ENCODE data around the gene CCDC85C. TPM values are rescaled to one million over a fixed set of nuclear protein-coding genes. Genes with fewer than 3 reads are reported as not detected.

CCDC85C gene
- total RNA-seq, 1 experiment from 2014 or later = 42.3 TPM

DNA sequence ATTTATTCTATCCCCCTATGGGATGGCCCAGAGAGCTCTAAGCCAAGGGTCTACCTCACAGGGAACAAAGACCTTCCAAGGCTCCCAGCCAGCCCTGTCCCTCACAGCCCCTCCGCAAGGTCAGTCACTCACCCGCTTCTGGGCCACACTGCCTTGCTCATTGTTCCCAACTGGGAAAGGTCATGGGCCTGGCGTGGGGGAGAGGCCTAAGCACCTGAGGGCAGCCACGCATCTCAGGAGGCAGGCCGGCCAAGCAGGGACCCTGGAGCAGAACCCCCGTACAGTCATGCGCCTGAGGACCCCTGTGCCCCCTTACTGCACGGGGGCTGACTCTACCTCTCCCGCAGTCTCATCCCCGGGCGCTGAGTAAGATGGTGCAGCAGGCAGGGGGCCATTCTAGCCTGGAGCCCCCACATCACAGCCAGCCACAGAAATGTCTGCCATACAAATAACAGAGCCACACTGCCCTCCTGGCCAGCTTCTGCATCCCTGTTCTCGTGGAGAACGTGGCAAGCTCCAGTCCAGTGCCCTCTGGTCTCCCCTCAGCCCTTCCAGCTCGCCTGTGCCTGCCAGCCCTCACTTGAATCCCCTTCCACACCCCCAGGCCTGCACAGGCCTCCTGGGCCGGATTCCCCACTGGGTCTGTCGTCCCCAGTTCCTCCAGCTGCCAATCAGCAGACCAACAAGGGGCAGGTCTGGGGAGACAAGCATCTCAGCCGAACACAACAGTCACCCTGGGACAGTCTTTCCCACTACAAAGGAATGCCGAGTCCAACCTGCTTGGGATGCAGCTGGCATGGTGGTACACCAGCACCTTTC lies 16.3 kb downstream of the CCDC85C start:
- Histone ChIP-seq H3K4me1 (ENCODE audit: control insufficient read depth in 1 of 2, insufficient read depth in 2 of 2, low read length in 2 of 2) (peaks cover 2 to 25% of the 10 kb centered on the region in 2 experiments; a peak in 3 of 4 replicates), H3K36me3 (ENCODE audit: control insufficient read depth in 1 of 2, insufficient read depth in 2 of 2, low read length in 2 of 2) (no peaks in the 10 kb centered on the region), H3K9me3 (ENCODE audit: control insufficient read depth in 1 of 2, insufficient read depth in 1 of 2, low read depth in 1 of 2, low read length in 2 of 2) (no peaks in the 10 kb centered on the region), H4K20me1 (ENCODE audit: insufficient read depth) (no peaks in the 10 kb centered on the region), H3K9ac (ENCODE audit: low read length) (no peak overlapping the region), H3K27ac (ENCODE audit: low read depth, low read length) (no peak overlapping the region), H3K4me3 (replicated peaks in 1 of 2; ENCODE audit: low read depth in 1 of 2, low read length in 2 of 2) (no peak overlapping the region), H3K27me3 (ENCODE audit: insufficient read depth, low read length) (no peaks in the 10 kb centered on the region), H2AFZ (ENCODE audit: low read depth, low read length, poor library complexity, severe bottlenecking) (no peak overlapping the region), H3K4me2 (ENCODE audit: low read length) (no peak overlapping the region), H3K9me2 (ENCODE audit: insufficient read depth) (no peaks in the 10 kb centered on the region), H3K79me2 (ENCODE audit: insufficient read depth, low read length) (peaks cover 87% of the 10 kb centered on the region)
- intact Hi-C loops (cut with micrococcal nuclease) = no loop called here
- ChIA-PET POLR2A (no interaction called here), RAD21 (ENCODE audit: low non-redundant PET in 1 of 2, low total read pairs in 2 of 2, uncharacterized antibody in 2 of 2, unreplicated experiment in 2 of 2) (no interaction called here), CTCF (no interaction called here)
- BruUV-seq (replicated peaks) = no TSS peak
- no peak for DNase-seq (ENCODE audit: low read depth, low spot score)
- ATAC-seq = no peak
- TF ChIP-seq RAD21 (IDR thresholded peaks at IDR 0.05; ENCODE audit: low read depth) (no peak), EGR1 (IDR thresholded peaks at IDR 0.05; ENCODE audit: low read depth) (no peak), ZFX (IDR thresholded peaks at IDR 0.05) (no peak), JUND (IDR thresholded peaks at IDR 0.05) (no peak), YY1 (IDR thresholded peaks at IDR 0.05; ENCODE audit: extremely low read depth, insufficient replicate concordance, low read depth, low read length) (no peak), EZH2phosphoT487 (IDR thresholded peaks at IDR 0.05; ENCODE audit: borderline replicate concordance) (no peak), ZBTB33 (IDR thresholded peaks at IDR 0.05; ENCODE audit: extremely low read depth, insufficient replicate concordance, low read length) (no peak)

Data from HCT116 (cell line).